Mucosa of descending colon (tissue), 3 donors: Measurements from ENCODE around the gene LGR6. TPM values are rescaled to one million over a fixed set of nuclear protein-coding genes. Genes with fewer than 3 reads are reported as not detected.

Source experiments
- ATAC-seq: fragments of 200-7000 bp; cut with Tn5 transposase; one replicate; pipeline ENCODE4 v1.9.1; 2020; ENCODE audit warnings: mild to moderate bottlenecking, moderate library complexity
- DNase-seq, 3 donors: peaks; one replicate each; pipeline ENCODE4 v3.0.0-alpha.2; 2020
- H3K36me3 ChIP-seq: fragments of 200-600 bp; one replicate; pipeline ENCODE4 v1.8.0; 2021; ENCODE audit warnings: low read depth, mild to moderate bottlenecking
- H3K4me1 ChIP-seq: fragments of 200-600 bp; one replicate; pipeline ENCODE4 v1.8.0; 2021; ENCODE audit warnings: low read depth, mild to moderate bottlenecking
- H3K4me3 ChIP-seq: fragments of 200-600 bp; one replicate; pipeline ENCODE4 v1.8.0; 2021; ENCODE audit warnings: mild to moderate bottlenecking
- H3K9me3 ChIP-seq: fragments of 200-600 bp; one replicate; pipeline ENCODE4 v1.8.0; 2021; ENCODE audit warnings: mild to moderate bottlenecking
- intact Hi-C, 2 donors: fragments of 100-400 bp; cut with DNase I in 1 of 2; cut with micrococcal nuclease in 1 of 2; formaldehyde crosslinking; loops; one replicate each; pipeline versions ENCODE4 v1.11.0 to v1.11.1; 2022; cut with DNase I, micrococcal nuclease
- total RNA-seq, 3 donors: library from RNA; stranded (reverse); fragmentation: NEBNext Ultra II Directional in 2 of 3; extraction: Animal tissue kit (Norgen Biotek cat#: 25700) in 2 of 3; gene quantifications; one replicate each; pipeline versions ENCODE4 v1.2.1 to v1.2.4, GENCODE V29; 2021 to 2023
- TF ChIP-seq, protein P1 (sequence below): fragments of 200-600 bp; IDR thresholded peaks from one replicate; pipeline ENCODE4 v1.8.0; 2022; ENCODE audit warnings: antibody characterized with exemption, mild to moderate bottlenecking
- donor health status: DM: no; HTN: no; CAD: no; lungs with moderate emphysema.
- donor health status: DM: no; HTN: no; CAD: no.
- donor health status: DM: no; HTN: yes; CAD: no.

LGR6 gene
- total RNA-seq, 3 donors from 2014 or later: 0.66 to 4.2 (median 1.3) TPM

DNA sequence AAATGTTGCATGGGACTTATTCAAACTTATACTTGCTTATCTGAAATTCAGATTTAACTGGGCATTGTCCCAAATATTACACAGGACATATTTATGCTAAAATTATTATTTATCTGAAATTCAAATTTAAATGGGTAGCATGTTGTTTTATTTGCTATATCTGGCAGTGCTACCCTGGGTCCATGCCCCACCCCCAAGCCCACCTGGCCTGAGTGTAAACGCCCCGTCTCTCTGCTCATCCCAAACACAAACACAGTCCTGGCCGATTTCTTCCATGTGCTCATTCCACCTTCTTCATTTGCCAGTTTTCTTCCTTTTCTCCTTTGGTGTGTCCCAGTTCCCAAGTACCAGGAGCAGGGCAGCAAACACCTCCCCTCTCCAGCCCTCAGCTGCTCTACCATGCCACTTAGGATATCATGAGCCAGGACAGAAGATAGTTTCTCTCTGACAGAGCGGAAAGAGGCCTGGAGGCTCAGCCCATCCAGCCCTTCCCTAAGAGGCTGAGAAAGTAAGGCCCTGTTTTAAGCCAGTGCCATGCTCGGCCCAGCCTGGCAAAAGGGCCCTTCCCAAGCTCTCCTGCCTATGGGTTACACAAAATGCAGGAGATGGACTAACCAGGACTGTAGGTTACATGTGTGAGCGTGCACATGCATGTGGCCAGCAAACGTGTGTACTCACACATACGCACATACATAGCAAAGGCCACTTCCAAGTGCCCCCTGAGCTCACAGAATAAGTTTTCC, 78.7 kb downstream of the LGR6 start:
- no peak for ATAC-seq
- DNase-seq: no peak
- no peak overlapping the region for H3K4me3 ChIP-seq
- no peaks in the 10 kb centered on the region for H3K36me3 ChIP-seq
- TF ChIP-seq, protein P1, sequence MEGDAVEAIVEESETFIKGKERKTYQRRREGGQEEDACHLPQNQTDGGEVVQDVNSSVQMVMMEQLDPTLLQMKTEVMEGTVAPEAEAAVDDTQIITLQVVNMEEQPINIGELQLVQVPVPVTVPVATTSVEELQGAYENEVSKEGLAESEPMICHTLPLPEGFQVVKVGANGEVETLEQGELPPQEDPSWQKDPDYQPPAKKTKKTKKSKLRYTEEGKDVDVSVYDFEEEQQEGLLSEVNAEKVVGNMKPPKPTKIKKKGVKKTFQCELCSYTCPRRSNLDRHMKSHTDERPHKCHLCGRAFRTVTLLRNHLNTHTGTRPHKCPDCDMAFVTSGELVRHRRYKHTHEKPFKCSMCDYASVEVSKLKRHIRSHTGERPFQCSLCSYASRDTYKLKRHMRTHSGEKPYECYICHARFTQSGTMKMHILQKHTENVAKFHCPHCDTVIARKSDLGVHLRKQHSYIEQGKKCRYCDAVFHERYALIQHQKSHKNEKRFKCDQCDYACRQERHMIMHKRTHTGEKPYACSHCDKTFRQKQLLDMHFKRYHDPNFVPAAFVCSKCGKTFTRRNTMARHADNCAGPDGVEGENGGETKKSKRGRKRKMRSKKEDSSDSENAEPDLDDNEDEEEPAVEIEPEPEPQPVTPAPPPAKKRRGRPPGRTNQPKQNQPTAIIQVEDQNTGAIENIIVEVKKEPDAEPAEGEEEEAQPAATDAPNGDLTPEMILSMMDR: no peak
- no peaks in the 10 kb centered on the region for H3K4me1 ChIP-seq
- intact Hi-C loops: no loop called here
- H3K9me3 ChIP-seq: no peaks in the 10 kb centered on the region

DNA sequence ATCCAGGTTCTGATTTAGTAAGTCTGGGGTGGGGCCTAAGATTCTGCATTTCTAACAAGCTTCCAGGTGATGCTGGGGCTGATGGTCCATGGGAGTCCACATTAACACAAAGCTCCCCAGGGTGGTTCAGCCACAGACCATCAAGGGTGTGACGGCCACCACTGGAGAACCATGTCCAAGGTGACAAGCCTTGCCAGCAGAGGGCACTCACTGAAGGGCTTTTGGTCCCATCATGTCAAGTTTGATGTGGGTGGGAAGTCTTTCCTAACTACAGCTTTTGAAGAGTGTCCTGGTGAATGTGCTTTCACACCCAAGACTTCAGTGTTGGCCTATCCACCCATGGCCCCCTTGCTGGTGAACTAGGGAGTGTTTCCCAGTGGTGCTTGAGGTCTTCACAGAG, 81.0 kb downstream of the LGR6 start:
- Histone ChIP-seq H3K9me3 (no peaks in the 10 kb centered on the region), H3K36me3 (no peaks in the 10 kb centered on the region), H3K4me1 (no peaks in the 10 kb centered on the region), H3K4me3 (no peak overlapping the region)
- TF ChIP-seq, protein P1: no peak
- intact Hi-C loops: no loop called here
- ATAC-seq: no peak
- peak in 2 of 3 donors; percentile 37 to 43 for DNase-seq

DNA sequence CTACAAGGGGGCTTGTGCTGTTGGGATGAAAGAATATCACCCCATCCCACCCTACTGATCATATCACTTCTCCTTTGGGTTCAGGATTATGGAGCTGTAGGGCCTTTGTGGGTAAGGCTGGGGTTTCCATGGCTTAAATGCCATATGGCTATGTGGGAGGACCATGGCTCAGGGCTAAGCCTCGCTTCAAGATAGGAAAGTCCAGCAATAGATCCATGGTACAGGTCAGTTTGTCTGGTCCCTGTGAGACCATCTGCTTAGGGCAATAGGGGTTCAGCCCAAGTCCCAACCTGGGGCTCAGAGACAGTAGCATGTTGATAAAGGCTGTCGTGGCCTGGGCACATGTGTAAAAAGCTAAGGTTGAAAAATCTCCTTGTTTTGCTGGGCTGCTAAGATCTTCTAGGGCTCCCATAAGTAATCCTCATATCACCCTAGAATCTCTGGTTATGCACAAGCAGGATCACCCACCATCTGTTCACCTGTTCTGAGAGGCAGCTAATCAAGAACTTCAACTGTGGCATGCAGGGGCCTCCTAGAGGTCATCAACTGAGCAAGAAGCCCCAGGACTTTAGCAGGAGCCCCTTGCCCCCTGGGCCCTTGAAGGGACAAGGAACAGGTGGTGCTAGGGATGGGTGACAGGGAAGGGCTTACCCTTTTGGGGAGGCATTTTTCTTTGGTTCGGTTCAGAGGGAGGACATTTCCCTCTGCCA, 81.6 kb downstream of the LGR6 start:
- DNase-seq (no peak), ATAC-seq (no peak)
- H3K4me3 ChIP-seq: no peak overlapping the region
- H3K4me1 ChIP-seq: no peaks in the 10 kb centered on the region
- H3K36me3 ChIP-seq: no peaks in the 10 kb centered on the region
- H3K9me3 ChIP-seq: no peaks in the 10 kb centered on the region
- intact Hi-C loops: no loop called here
- TF ChIP-seq, protein P1: no peak

- H3K4me1 ChIP-seq: no peaks in the 10 kb centered on the region
- DNase-seq: no peak
- TF ChIP-seq, protein P1: no peak
- no peak for ATAC-seq
- H3K9me3 ChIP-seq: no peaks in the 10 kb centered on the region
- no peaks in the 10 kb centered on the region for H3K36me3 ChIP-seq
- no peak overlapping the region for H3K4me3 ChIP-seq
- intact Hi-C loops: no loop called here
These were observed 82.6 kb downstream of the LGR6 start for GRCh38 chr1:202276081-202276715.

GRCh38 chr1:202276920-202277319, 83.3 kb downstream of the LGR6 start:
- intact Hi-C loops: no loop called here
- H3K4me1 ChIP-seq: no peaks in the 10 kb centered on the region
- H3K4me3 ChIP-seq: no peak overlapping the region
- TF ChIP-seq, protein P1: no peak
- no peaks in the 10 kb centered on the region for H3K36me3 ChIP-seq
- no peak for ATAC-seq
- DNase-seq: no peak
- H3K9me3 ChIP-seq: no peaks in the 10 kb centered on the region
